Right atrium auricular region (tissue), 2 donors: ENCODE measurements around the gene COQ6. TPM values are rescaled to one million over a fixed set of nuclear protein-coding genes. Genes with fewer than 3 reads are reported as not detected.

Experiments used
- DNase-seq: peaks from one replicate; pipeline ENCODE4 v3.0.0-alpha.2; 2019; ENCODE audit warnings: low spot score
- H3K27ac ChIP-seq, 2 donors: fragments of 200-600 bp; sonication (generic); 1 replicate in 1 of 2; 2 replicates in 1 of 2; pipeline ENCODE4 v1.5.1; 2016 to 2019
- H3K27me3 ChIP-seq, 2 donors: fragments of 200-600 bp; sonication (generic); one replicate each; pipeline versions ENCODE4 v1.5.1 to v1.6.0; 2017 to 2019
- H3K36me3 ChIP-seq: fragments of 200-600 bp; sonication (generic); one replicate; pipeline ENCODE4 v1.5.1; 2016
- H3K4me1 ChIP-seq, 2 donors: fragments of 200-600 bp; sonication (generic); one replicate each; pipeline versions ENCODE4 v1.5.1 to v1.6.0; 2017 to 2019
- H3K4me3 ChIP-seq, 2 donors: fragments of 200-600 bp; sonication (generic); 1 replicate in 1 of 2; 2 replicates in 1 of 2; pipeline ENCODE4 v1.5.1; 2017 to 2019; ENCODE audit warnings: mild to moderate bottlenecking in 1 of 2, moderate library complexity in 1 of 2
- H3K9me3 ChIP-seq, 2 donors: fragments of 200-600 bp; sonication (generic); one replicate each; pipeline ENCODE4 v1.5.1; 2019
- total RNA-seq, 2 donors: library from RNA; depleted of rRNA; stranded (reverse); fragments of >200 nt; gene quantifications; one replicate each; pipeline ENCODE4 v1.1.0, GENCODE V29; 2016
- TF ChIP-seq, protein P1 (sequence below), 2 donors: fragments of 200-600 bp; sonication (generic); IDR thresholded peaks; one replicate each; pipeline ENCODE4 v1.5.1; 2019; ENCODE audit warnings: antibody characterized with exemption in 2 of 2

Gene COQ6
- total RNA-seq, 2 donors from 2014 or later, result 34.2 to 64.9 TPM

GRCh38 chr14:73944432-73945158 is 5.5 kb upstream of the COQ6 start:
- Histone ChIP-seq H3K9me3 (no peaks in the 10 kb centered on the region), H3K27me3 (no peaks in the 10 kb centered on the region), H3K4me1 (peaks cover 0 to 9% of the 10 kb centered on the region in 2 donors), H3K27ac (no peak overlapping the region), H3K36me3 (peaks cover 41% of the 10 kb centered on the region), H3K4me3 (no peak overlapping the region)
- TF ChIP-seq, protein P1, sequence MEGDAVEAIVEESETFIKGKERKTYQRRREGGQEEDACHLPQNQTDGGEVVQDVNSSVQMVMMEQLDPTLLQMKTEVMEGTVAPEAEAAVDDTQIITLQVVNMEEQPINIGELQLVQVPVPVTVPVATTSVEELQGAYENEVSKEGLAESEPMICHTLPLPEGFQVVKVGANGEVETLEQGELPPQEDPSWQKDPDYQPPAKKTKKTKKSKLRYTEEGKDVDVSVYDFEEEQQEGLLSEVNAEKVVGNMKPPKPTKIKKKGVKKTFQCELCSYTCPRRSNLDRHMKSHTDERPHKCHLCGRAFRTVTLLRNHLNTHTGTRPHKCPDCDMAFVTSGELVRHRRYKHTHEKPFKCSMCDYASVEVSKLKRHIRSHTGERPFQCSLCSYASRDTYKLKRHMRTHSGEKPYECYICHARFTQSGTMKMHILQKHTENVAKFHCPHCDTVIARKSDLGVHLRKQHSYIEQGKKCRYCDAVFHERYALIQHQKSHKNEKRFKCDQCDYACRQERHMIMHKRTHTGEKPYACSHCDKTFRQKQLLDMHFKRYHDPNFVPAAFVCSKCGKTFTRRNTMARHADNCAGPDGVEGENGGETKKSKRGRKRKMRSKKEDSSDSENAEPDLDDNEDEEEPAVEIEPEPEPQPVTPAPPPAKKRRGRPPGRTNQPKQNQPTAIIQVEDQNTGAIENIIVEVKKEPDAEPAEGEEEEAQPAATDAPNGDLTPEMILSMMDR (IDR thresholded peaks at IDR 0.05), result no peak
- DNase-seq, result no peak

GRCh38 chr14:73945159-73945670 is 4.9 kb upstream of the COQ6 start:
- H3K27me3 ChIP-seq, result no peaks in the 10 kb centered on the region
- DNase-seq, result no peak
- H3K27ac ChIP-seq, result no peak overlapping the region
- no peaks in the 10 kb centered on the region for H3K9me3 ChIP-seq
- peaks cover 36% of the 10 kb centered on the region for H3K36me3 ChIP-seq
- H3K4me3 ChIP-seq, result no peak overlapping the region
- TF ChIP-seq, protein P1 (IDR thresholded peaks at IDR 0.05), result no peak
- H3K4me1 ChIP-seq, result peaks cover 0 to 9% of the 10 kb centered on the region in 2 donors

DNA sequence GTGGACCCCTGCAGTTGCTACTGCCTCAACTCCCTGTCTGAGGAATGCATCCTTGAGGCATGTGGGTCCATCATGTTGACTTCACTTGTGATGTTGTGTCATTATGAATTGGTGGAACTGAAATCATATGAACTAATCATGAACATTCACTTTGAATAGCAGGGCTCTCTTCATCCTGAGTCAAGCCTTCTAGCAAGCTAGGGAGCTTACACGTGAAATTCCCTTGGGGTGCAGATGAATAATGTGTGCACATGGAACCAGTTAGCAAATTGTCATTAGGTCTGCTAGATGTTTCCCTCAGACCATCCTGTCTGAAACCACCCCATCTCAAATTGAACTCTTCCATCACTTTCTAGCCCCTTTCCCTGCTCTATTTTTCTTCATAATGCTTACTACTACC is 3.6 kb downstream of the COQ6 start:
- H3K36me3 ChIP-seq, result peaks cover 40% of the 10 kb centered on the region
- peaks cover 0 to 19% of the 10 kb centered on the region in 2 donors for H3K4me1 ChIP-seq
- H3K9me3 ChIP-seq, result no peaks in the 10 kb centered on the region
- H3K4me3 ChIP-seq, result no peak overlapping the region
- no peak overlapping the region for H3K27ac ChIP-seq
- no peak for DNase-seq
- no peaks in the 10 kb centered on the region for H3K27me3 ChIP-seq
- TF ChIP-seq, protein P1 (IDR thresholded peaks at IDR 0.05), result no peak

GRCh38 chr14:73955674-73956073 is 5.6 kb downstream of the COQ6 start:
- Histone ChIP-seq H3K27ac (no peak overlapping the region), H3K36me3 (peaks cover 59% of the 10 kb centered on the region), H3K27me3 (no peaks in the 10 kb centered on the region), H3K4me1 (peaks cover 0 to 10% of the 10 kb centered on the region in 2 donors), H3K4me3 (no peak overlapping the region), H3K9me3 (no peaks in the 10 kb centered on the region)
- TF ChIP-seq, protein P1 (IDR thresholded peaks at IDR 0.05), result no peak
- DNase-seq, result no peak

- no peak overlapping the region for H3K27ac ChIP-seq
- DNase-seq, result no peak
- H3K9me3 ChIP-seq, result no peaks in the 10 kb centered on the region
- H3K4me1 ChIP-seq, result no peaks in the 10 kb centered on the region
- no peaks in the 10 kb centered on the region for H3K27me3 ChIP-seq
- TF ChIP-seq, protein P1 (IDR thresholded peaks at IDR 0.05), result no peak
- no peak overlapping the region for H3K4me3 ChIP-seq
- peaks cover 87% of the 10 kb centered on the region for H3K36me3 ChIP-seq
These were observed 8.5 kb downstream of the COQ6 start for GRCh38 chr14:73958591-73958990.
